Keratinocyte (primary cell): ENCODE data around the gene WNT4. TPM values are rescaled to one million over a fixed set of nuclear protein-coding genes. Genes with fewer than 3 reads are reported as not detected.

Experiments
- DNase-seq: peaks from one replicate; pipeline ENCODE4 v3.0.0-alpha.2; 2011; ENCODE audit warnings: low read depth, missing footprints, low spot score
- FAIRE-seq: peaks from 2 replicates; lab custom pipeline; 2011; peaks lifted over from hg19 to GRCh38; lab: Jason Lieb, UNC
- H2AFZ ChIP-seq: 2 replicates; pipeline ENCODE4 v1.6.0; 2012; ENCODE audit warnings: low read length, control low read depth, inconsistent platforms; ENCODE audit not compliant: control insufficient read depth
- H3K27ac ChIP-seq: 2 replicates; pipeline ENCODE4 v1.5.1; 2011; ENCODE audit warnings: low read length; ENCODE audit not compliant: control insufficient read depth, insufficient read depth
- H3K27me3 ChIP-seq: 3 replicates; pipeline ENCODE4 v1.6.0; 2011; ENCODE audit warnings: low read length; ENCODE audit not compliant: control insufficient read depth, insufficient read depth; ENCODE audit errors: extremely low read depth
- H3K36me3 ChIP-seq, 2 experiments: 2 replicates in 1 of 2; 3 replicates in 1 of 2; pipeline ENCODE4 v1.5.1; 2011; ENCODE audit warnings: low read length in 2 of 2, mild to moderate bottlenecking in 1 of 2; ENCODE audit not compliant: control insufficient read depth in 2 of 2, insufficient read depth in 2 of 2; ENCODE audit errors: extremely low read depth in 1 of 2
- H3K4me1 ChIP-seq: 3 replicates; pipeline ENCODE4 v1.5.1; 2011; ENCODE audit warnings: low read length; ENCODE audit not compliant: control insufficient read depth, insufficient read depth; ENCODE audit errors: extremely low read depth
- H3K4me2 ChIP-seq: 3 replicates; pipeline ENCODE4 v1.6.0; 2011; ENCODE audit warnings: low read depth, low read length; ENCODE audit not compliant: control insufficient read depth, insufficient read depth; ENCODE audit errors: extremely low read depth
- H3K4me3 ChIP-seq, 3 experiments: fragments of 200-600 bp in 1 of 3; sonication (generic) in 1 of 3; 2 replicates in 2 of 3; 3 replicates in 1 of 3; pipeline ENCODE4 v1.5.1; 2011 to 2016; ENCODE audit warnings: low read length in 3 of 3, mild to moderate bottlenecking in 3 of 3, control low read depth in 2 of 3, inconsistent platforms in 1 of 3, low read depth in 1 of 3, mixed read lengths in 1 of 3, mixed run types in 1 of 3, moderate library complexity in 1 of 3; ENCODE audit not compliant: control insufficient read depth in 2 of 3, insufficient read depth in 2 of 3; ENCODE audit errors: extremely low read depth in 1 of 3
- H3K79me2 ChIP-seq: 2 replicates; pipeline ENCODE4 v1.6.0; 2012; ENCODE audit warnings: low read length; ENCODE audit not compliant: control insufficient read depth, insufficient read depth
- H3K9ac ChIP-seq: 3 replicates; pipeline ENCODE4 v1.6.0; 2011; ENCODE audit warnings: low read length; ENCODE audit not compliant: control insufficient read depth, insufficient read depth; ENCODE audit errors: extremely low read depth
- H3K9me1 ChIP-seq: 3 replicates; pipeline ENCODE4 v1.6.0; 2011; ENCODE audit warnings: low read length; ENCODE audit not compliant: control insufficient read depth, insufficient read depth; ENCODE audit errors: extremely low read depth
- H3K9me3 ChIP-seq: 2 replicates; pipeline ENCODE4 v1.5.1; 2012; ENCODE audit warnings: low read depth, low read length; ENCODE audit not compliant: control insufficient read depth
- H4K20me1 ChIP-seq: 3 replicates; pipeline ENCODE4 v1.6.0; 2011; ENCODE audit warnings: low read length; ENCODE audit not compliant: control insufficient read depth, insufficient read depth; ENCODE audit errors: extremely low read depth
- EZH2 ChIP-seq: IDR thresholded peaks from one replicate; pipeline ENCODE4 v1.6.1; 2012; ENCODE audit warnings: inconsistent platforms, mild to moderate bottlenecking, low read length, moderate library complexity
- dilution Hi-C: fragments of 300-500 bp; cut with MboI; formaldehyde crosslinking; loops from one replicate; pipeline ENCODE4 v1.7.0; 2020; ENCODE audit warnings: low sequenced_read_pairs; ENCODE audit not compliant: extremely low pct_ligation_motif_present
- polyA plus RNA-seq, 5 experiments: library from polyadenylated mRNA; depleted of rRNA in 3 of 5; stranded (reverse) in 3 of 5; stranded (forward) in 1 of 5; unstranded in 1 of 5; fragments of >200 nt; gene quantifications; 1 replicate in 1 of 5; 2 replicates in 3 of 5; 3 replicates in 1 of 5; pipeline versions ENCODE4 v1.2.1 to v1.2.3, GENCODE V29; 2011 to 2012; ENCODE audit warnings: missing spikeins in 2 of 5, low read depth in 1 of 5, low replicate concordance in 1 of 5
- TF ChIP-seq, protein P1 (sequence below), 3 experiments: IDR thresholded peaks in 1 of 3; conservative IDR thresholded peaks in 1 of 3; optimal IDR thresholded peaks in 1 of 3; 2 replicates in 2 of 3; 3 replicates in 1 of 3; pipeline versions ENCODE3 to v1.5.1; 2011; ENCODE audit warnings: low read length in 3 of 3, mild to moderate bottlenecking in 3 of 3, moderate library complexity in 2 of 3, control low read depth in 1 of 3, inconsistent platforms in 1 of 3; ENCODE audit not compliant: insufficient read depth in 2 of 3; ENCODE audit errors: extremely low read depth in 1 of 3

Gene WNT4
- polyA plus RNA-seq, 1 donor (not counting 4 experiments of a cell fraction or from before 2014, with no cell fraction given) = 2.6 TPM

DNA sequence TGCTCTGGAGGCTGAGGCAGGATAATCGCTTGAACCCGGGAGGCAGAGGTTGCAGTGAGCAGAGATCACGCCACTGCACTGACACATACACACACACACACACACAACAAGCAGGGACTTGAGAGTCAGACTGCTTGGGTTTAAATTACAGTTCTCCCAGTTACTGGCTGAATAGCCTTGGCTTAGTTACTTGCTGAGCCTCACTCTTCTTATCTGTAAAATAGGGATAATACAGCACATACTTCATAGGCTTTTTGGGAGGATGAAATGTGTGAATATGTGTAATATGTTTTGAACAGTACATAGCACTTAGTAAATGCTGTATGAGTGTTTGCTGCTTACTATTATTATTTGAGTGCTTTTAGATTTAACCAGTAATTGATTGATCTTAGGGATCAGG is 66.6 kb downstream of the WNT4 start:
- H3K36me3 ChIP-seq = peaks cover 14 to 18% of the 10 kb centered on the region in 2 experiments

DNA sequence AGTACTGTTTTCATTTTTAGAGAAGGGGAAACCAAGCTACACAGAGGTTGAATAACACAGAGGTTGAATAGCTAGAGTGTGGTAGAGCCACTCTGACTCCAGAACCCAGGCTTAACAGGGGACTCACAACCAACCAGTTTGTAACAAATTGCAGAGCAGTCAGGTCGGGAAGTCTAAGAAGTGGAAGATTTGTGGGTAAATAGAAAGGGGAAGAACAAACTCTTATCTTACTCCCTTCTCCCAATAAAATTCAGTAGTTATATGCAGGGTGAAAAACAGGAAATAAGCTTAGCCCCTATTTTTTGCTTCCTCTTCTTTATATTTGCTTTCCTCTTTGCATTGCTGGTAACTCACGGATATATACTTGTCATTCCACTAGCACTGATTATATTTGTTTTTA is 67.2 kb downstream of the WNT4 start:
- Histone ChIP-seq H3K79me2 (peaks cover 96% of the 10 kb centered on the region), H2AFZ (no peak overlapping the region), H4K20me1 (peaks cover 58% of the 10 kb centered on the region), H3K27me3 (no peaks in the 10 kb centered on the region), H3K27ac (no peak overlapping the region), H3K4me2 (no peak overlapping the region), H3K4me1 (peaks cover 12% of the 10 kb centered on the region), H3K9ac (no peak overlapping the region), H3K36me3 (peaks cover 10 to 20% of the 10 kb centered on the region in 2 experiments), H3K4me3 (no peak overlapping the region), H3K9me1 (peaks cover 11% of the 10 kb centered on the region), H3K9me3 (peaks cover 2% of the 10 kb centered on the region)
- FAIRE-seq (no peak), DNase-seq (no peak)
- dilution Hi-C loops = no loop called here
- TF ChIP-seq, protein P1, sequence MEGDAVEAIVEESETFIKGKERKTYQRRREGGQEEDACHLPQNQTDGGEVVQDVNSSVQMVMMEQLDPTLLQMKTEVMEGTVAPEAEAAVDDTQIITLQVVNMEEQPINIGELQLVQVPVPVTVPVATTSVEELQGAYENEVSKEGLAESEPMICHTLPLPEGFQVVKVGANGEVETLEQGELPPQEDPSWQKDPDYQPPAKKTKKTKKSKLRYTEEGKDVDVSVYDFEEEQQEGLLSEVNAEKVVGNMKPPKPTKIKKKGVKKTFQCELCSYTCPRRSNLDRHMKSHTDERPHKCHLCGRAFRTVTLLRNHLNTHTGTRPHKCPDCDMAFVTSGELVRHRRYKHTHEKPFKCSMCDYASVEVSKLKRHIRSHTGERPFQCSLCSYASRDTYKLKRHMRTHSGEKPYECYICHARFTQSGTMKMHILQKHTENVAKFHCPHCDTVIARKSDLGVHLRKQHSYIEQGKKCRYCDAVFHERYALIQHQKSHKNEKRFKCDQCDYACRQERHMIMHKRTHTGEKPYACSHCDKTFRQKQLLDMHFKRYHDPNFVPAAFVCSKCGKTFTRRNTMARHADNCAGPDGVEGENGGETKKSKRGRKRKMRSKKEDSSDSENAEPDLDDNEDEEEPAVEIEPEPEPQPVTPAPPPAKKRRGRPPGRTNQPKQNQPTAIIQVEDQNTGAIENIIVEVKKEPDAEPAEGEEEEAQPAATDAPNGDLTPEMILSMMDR (optimal IDR thresholded peaks at IDR 0.05 in 1 of 3, IDR thresholded peaks at IDR 0.05 in 1 of 3, conservative IDR thresholded peaks at IDR 0.05 in 1 of 3; ENCODE audit: extremely low read depth in 1 of 3, insufficient read depth in 2 of 3, low read length in 3 of 3) = no peak
- no peak for TF ChIP-seq EZH2

More for the DNA sequence above, 66.6 kb downstream of the WNT4 start:
- Histone ChIP-seq H3K79me2 (peaks cover 96% of the 10 kb centered on the region), H2AFZ (no peak overlapping the region), H4K20me1 (peaks cover 59% of the 10 kb centered on the region), H3K27ac (no peak overlapping the region), H3K4me2 (no peak overlapping the region), H3K27me3 (no peaks in the 10 kb centered on the region), H3K9me3 (peaks cover under 1% of the 10 kb centered on the region), H3K4me3 (no peak overlapping the region), H3K4me1 (peaks cover 12% of the 10 kb centered on the region), H3K9me1 (peaks cover 11% of the 10 kb centered on the region), H3K9ac (no peak overlapping the region)
- TF ChIP-seq, protein P1 (optimal IDR thresholded peaks at IDR 0.05 in 1 of 3, IDR thresholded peaks at IDR 0.05 in 1 of 3, conservative IDR thresholded peaks at IDR 0.05 in 1 of 3; ENCODE audit: extremely low read depth in 1 of 3, insufficient read depth in 2 of 3, low read length in 3 of 3) = no peak
- no peak for TF ChIP-seq EZH2
- dilution Hi-C loops = no loop called here
- FAIRE-seq (no peak), DNase-seq (no peak)
